CD14-positive monocyte (primary cell): ENCODE data around the gene EMID1. TPM values are rescaled to one million over a fixed set of nuclear protein-coding genes. Genes with fewer than 3 reads are reported as not detected.
A peak's percentile ranks its signal among the peaks of the same experiment; 100 is the strongest.

ENCODE experiments used
- DNase-seq, 3 donors: peaks; one replicate each; pipeline ENCODE4 v3.0.0-alpha.2; 2011 to 2022
- H2AFZ ChIP-seq: 2 replicates; pipeline ENCODE4 v1.6.0; 2012; ENCODE audit warnings: mild to moderate bottlenecking, low read depth, low read length, inconsistent platforms; ENCODE audit not compliant: insufficient read depth, poor library complexity, severe bottlenecking
- H3K27ac ChIP-seq, 2 donors: 1 replicate in 1 of 2; 2 replicates in 1 of 2; pipeline ENCODE4 v1.5.1; 2012 to 2013; ENCODE audit warnings: low read length in 2 of 2, control low read depth in 1 of 2, inconsistent platforms in 1 of 2, low read depth in 1 of 2, mild to moderate bottlenecking in 1 of 2
- H3K27me3 ChIP-seq, 2 donors: one replicate each; pipeline versions ENCODE4 v1.6.0 to v1.6.1; 2011 to 2013; ENCODE audit warnings: low read length in 2 of 2; ENCODE audit not compliant: control insufficient read depth in 2 of 2, insufficient read depth in 2 of 2
- H3K36me3 ChIP-seq, 2 donors: replicated peaks in 1 of 2; 1 replicate in 1 of 2; 2 replicates in 1 of 2; pipeline versions ENCODE4 v1.5.1 to v1.6.1; 2012 to 2013; ENCODE audit warnings: low read length in 2 of 2, control low read depth in 1 of 2, inconsistent platforms in 1 of 2, mild to moderate bottlenecking in 1 of 2; ENCODE audit not compliant: insufficient read depth in 2 of 2, control insufficient read depth in 1 of 2
- H3K4me1 ChIP-seq, 2 donors: 1 replicate in 1 of 2; 2 replicates in 1 of 2; pipeline versions ENCODE4 v1.5.1 to v1.6.1; 2012 to 2013; ENCODE audit warnings: low read length in 2 of 2, control low read depth in 1 of 2, inconsistent platforms in 1 of 2, mild to moderate bottlenecking in 1 of 2, moderate library complexity in 1 of 2; ENCODE audit not compliant: insufficient read depth in 2 of 2, control insufficient read depth in 1 of 2
- H3K4me2 ChIP-seq: replicated peaks from 2 replicates; pipeline ENCODE3; 2012; ENCODE audit warnings: low read length, moderate library complexity, mild to moderate bottlenecking; ENCODE audit not compliant: poor library complexity, severe bottlenecking; ENCODE audit errors: extremely low read depth
- H3K4me3 ChIP-seq, 3 experiments: fragments of 200-600 bp in 1 of 3; sonication (generic) in 1 of 3; replicated peaks in 1 of 3; 1 replicate in 2 of 3; 2 replicates in 1 of 3; pipeline ENCODE4 v1.5.1; 2011 to 2013; ENCODE audit warnings: low read length in 3 of 3, mild to moderate bottlenecking in 3 of 3, control low read depth in 2 of 3, low read depth in 2 of 3, inconsistent platforms in 1 of 3, moderate library complexity in 1 of 3
- H3K79me2 ChIP-seq: 2 replicates; pipeline ENCODE4 v1.6.0; 2012; ENCODE audit warnings: mild to moderate bottlenecking, control low read depth, inconsistent platforms, low read length, moderate library complexity; ENCODE audit not compliant: insufficient read depth
- H3K9ac ChIP-seq: 2 replicates; pipeline ENCODE4 v1.6.0; 2017; ENCODE audit warnings: low read length, mild to moderate bottlenecking; ENCODE audit not compliant: insufficient read depth, poor library complexity, severe bottlenecking
- H3K9me3 ChIP-seq, 2 donors: replicated peaks in 1 of 2; 1 replicate in 1 of 2; 2 replicates in 1 of 2; pipeline versions ENCODE4 v1.5.1 to v1.6.1; 2012 to 2013; ENCODE audit warnings: low read length in 2 of 2, control low read depth in 1 of 2; ENCODE audit not compliant: control insufficient read depth in 1 of 2, insufficient read depth in 1 of 2
- H4K20me1 ChIP-seq: 2 replicates; pipeline ENCODE4 v1.6.0; 2012; ENCODE audit warnings: mild to moderate bottlenecking, low read length, control low read depth, moderate library complexity; ENCODE audit not compliant: insufficient read depth
- H3K27ac Mint-ChIP-seq, 7 donors: one replicate each; pipeline ENCODE4 v1.8.0; 2020; ENCODE audit warnings: mild to moderate bottlenecking in 7 of 7, mixed read lengths in 7 of 7, moderate library complexity in 6 of 7, inconsistent platforms in 2 of 7
- H3K27me3 Mint-ChIP-seq, 3 donors: one replicate each; pipeline ENCODE4 v1.8.0; 2021 to 2022; ENCODE audit warnings: low read depth in 3 of 3, mild to moderate bottlenecking in 3 of 3, mixed read lengths in 3 of 3, moderate library complexity in 3 of 3, inconsistent platforms in 1 of 3
- H3K36me3 Mint-ChIP-seq, 2 donors: one replicate each; pipeline ENCODE4 v1.8.0; 2020; ENCODE audit warnings: mixed read lengths in 2 of 2, inconsistent platforms in 1 of 2, mild to moderate bottlenecking in 1 of 2
- H3K4me1 Mint-ChIP-seq: one replicate; pipeline ENCODE4 v1.8.0; 2020; ENCODE audit warnings: mild to moderate bottlenecking, mixed read lengths
- H3K4me3 Mint-ChIP-seq, 2 donors: one replicate each; pipeline ENCODE4 v1.8.0; 2020; ENCODE audit warnings: mild to moderate bottlenecking in 2 of 2, mixed read lengths in 2 of 2, moderate library complexity in 1 of 2
- H3K9me3 Mint-ChIP-seq, 7 donors: one replicate each; pipeline ENCODE4 v1.8.0; 2020 to 2022; ENCODE audit warnings: mixed read lengths in 7 of 7, mild to moderate bottlenecking in 6 of 7, moderate library complexity in 6 of 7, inconsistent platforms in 2 of 7
- WGBS: methylation state at CpG from one replicate; pipeline ENCODE4 v1.1.5; 2013; ENCODE audit warnings: missing lambda C conversion rate; ENCODE audit not compliant: insufficient coverage; 5-methylcytosine and 5-hydroxymethylcytosine counted together
- intact Hi-C, 2 donors: fragments of 100-400 bp; cut with micrococcal nuclease; formaldehyde crosslinking; loops; one replicate each; pipeline versions ENCODE4 v1.15.0 to v1.15.1; 2023
- polyA plus RNA-seq, 3 donors: library from polyadenylated mRNA; depleted of rRNA in 1 of 3; unstranded in 2 of 3; stranded (reverse) in 1 of 3; fragments of 300-500 nt in 2 of 3; fragments of >200 nt in 1 of 3; fragmentation: Illumina TruSeq in 2 of 3; gene quantifications; 1 replicate in 2 of 3; 2 replicates in 1 of 3; pipeline ENCODE4 v1.2.3, GENCODE V29; 2012 to 2021
- TF ChIP-seq, protein P1 (sequence below): fragments of 200-600 bp; IDR thresholded peaks from one replicate; pipeline ENCODE4 v1.8.0; 2022; ENCODE audit warnings: antibody characterized with exemption, mild to moderate bottlenecking

EMID1 gene
- polyA plus RNA-seq, 3 donors = not detected

DNA sequence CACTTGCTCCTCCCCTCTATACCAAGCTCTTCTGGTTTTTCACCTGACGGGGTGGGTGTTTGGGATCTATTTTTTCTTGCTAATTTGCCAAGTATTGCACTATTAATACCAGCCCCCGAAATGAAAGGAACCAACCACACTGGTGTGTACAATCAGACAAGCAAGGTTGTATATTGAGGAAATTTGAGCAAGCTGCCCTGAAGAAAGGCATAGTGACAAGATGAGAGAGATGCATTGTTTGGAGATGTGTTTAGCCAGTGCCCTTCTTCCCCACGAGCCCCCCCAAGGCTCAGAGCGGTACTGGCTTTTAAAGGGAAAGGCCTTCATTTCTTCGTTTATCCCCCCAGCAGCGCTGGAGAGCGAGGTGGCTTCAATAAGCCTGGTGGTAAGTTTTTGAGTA is 85.5 kb downstream of the EMID1 start:
- intact Hi-C loops = no loop called here
- Mint-ChIP-seq H3K9me3 (no peaks in the 10 kb centered on the region), H3K4me3 (no peak overlapping the region), H3K27me3 (no peaks in the 10 kb centered on the region), H3K4me1 (no peaks in the 10 kb centered on the region), H3K27ac (peak overlapping the region in 2 of 7 donors; percentile 36 to 61), H3K36me3 (peaks cover 89 to 99% of the 10 kb centered on the region in 2 donors)
- Histone ChIP-seq H3K4me1 (no peaks in the 10 kb centered on the region), H2AFZ (no peak overlapping the region), H3K36me3 (peaks cover 100% of the 10 kb centered on the region in 2 donors), H3K79me2 (peaks cover 58% of the 10 kb centered on the region), H3K9me3 (no peaks in the 10 kb centered on the region), H3K9ac (no peak overlapping the region), H3K4me3 (no peak overlapping the region), H3K4me2 (no peak overlapping the region), H4K20me1 (peaks cover 100% of the 10 kb centered on the region), H3K27ac (no peak overlapping the region), H3K27me3 (no peaks in the 10 kb centered on the region)
- DNase-seq = no peak
- WGBS = 100% methylated on average over 2 of the region's 7 CpGs
- TF ChIP-seq, protein P1, sequence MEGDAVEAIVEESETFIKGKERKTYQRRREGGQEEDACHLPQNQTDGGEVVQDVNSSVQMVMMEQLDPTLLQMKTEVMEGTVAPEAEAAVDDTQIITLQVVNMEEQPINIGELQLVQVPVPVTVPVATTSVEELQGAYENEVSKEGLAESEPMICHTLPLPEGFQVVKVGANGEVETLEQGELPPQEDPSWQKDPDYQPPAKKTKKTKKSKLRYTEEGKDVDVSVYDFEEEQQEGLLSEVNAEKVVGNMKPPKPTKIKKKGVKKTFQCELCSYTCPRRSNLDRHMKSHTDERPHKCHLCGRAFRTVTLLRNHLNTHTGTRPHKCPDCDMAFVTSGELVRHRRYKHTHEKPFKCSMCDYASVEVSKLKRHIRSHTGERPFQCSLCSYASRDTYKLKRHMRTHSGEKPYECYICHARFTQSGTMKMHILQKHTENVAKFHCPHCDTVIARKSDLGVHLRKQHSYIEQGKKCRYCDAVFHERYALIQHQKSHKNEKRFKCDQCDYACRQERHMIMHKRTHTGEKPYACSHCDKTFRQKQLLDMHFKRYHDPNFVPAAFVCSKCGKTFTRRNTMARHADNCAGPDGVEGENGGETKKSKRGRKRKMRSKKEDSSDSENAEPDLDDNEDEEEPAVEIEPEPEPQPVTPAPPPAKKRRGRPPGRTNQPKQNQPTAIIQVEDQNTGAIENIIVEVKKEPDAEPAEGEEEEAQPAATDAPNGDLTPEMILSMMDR = no peak

DNA sequence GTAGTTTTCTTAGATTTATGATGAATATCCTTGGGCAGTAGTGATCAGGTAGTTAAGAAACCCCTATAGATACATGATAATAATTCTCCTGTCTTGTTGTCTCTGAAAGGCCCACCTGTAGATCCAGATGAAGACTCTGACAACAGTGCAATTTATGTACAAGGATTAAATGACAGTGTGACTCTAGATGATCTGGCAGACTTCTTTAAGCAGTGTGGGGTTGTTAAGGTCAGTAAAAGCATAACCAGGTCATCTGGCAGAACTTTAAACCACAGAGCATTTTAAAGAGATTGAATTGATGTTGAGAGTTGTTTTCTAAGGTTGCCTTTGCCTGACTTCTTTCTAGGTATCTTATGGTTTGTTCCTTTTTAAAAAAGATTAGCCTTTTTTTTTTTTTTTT is 86.7 kb downstream of the EMID1 start:
- Histone ChIP-seq H3K4me1 (no peaks in the 10 kb centered on the region), H4K20me1 (peaks cover 100% of the 10 kb centered on the region), H3K9me3 (no peaks in the 10 kb centered on the region), H3K4me2 (no peak overlapping the region), H3K27me3 (no peaks in the 10 kb centered on the region), H3K9ac (no peak overlapping the region), H3K79me2 (peaks cover 48% of the 10 kb centered on the region), H3K27ac (no peak overlapping the region), H3K4me3 (no peak overlapping the region), H3K36me3 (peaks cover 100% of the 10 kb centered on the region in 2 donors), H2AFZ (no peak overlapping the region)
- Mint-ChIP-seq H3K27me3 (no peaks in the 10 kb centered on the region), H3K9me3 (no peaks in the 10 kb centered on the region), H3K4me1 (no peaks in the 10 kb centered on the region), H3K27ac (no peak overlapping the region), H3K4me3 (no peak overlapping the region), H3K36me3 (peaks cover 88 to 99% of the 10 kb centered on the region in 2 donors)
- no peak for DNase-seq
- TF ChIP-seq, protein P1 = no peak
- intact Hi-C loops = no loop called here
